Loucy (cell line): Measurements from ENCODE around the gene PI3.

Source experiments
- H2AFZ ChIP-seq: fragments of 200-600 bp; sonication (generic); 2 replicates; pipeline ENCODE4 v1.6.0; 2016; ENCODE audit warnings: antibody characterized with exemption, mild to moderate bottlenecking, low read length, moderate library complexity
- H3F3A ChIP-seq: fragments of 200-600 bp; 2 replicates; pipeline ENCODE4 v1.6.0; 2016; ENCODE audit warnings: antibody characterized with exemption, low read depth, mild to moderate bottlenecking
- H3K27me3 ChIP-seq: fragments of 200-600 bp; sonication (generic); 2 replicates; pipeline ENCODE4 v1.6.1; 2014; ENCODE audit warnings: low read length, mild to moderate bottlenecking; ENCODE audit not compliant: insufficient read depth, poor library complexity, severe bottlenecking
- H3K36me3 ChIP-seq: fragments of 200-600 bp; sonication (generic); 2 replicates; pipeline ENCODE4 v1.6.1; 2016; ENCODE audit warnings: low read length; ENCODE audit not compliant: insufficient read depth
- H3K4me1 ChIP-seq: fragments of 200-600 bp; sonication (generic); 2 replicates; pipeline ENCODE4 v1.5.1; 2014; ENCODE audit warnings: low read length, mild to moderate bottlenecking; ENCODE audit not compliant: insufficient read depth, poor library complexity, severe bottlenecking
- H3K4me2 ChIP-seq: fragments of 200-600 bp; sonication (generic); 2 replicates; pipeline ENCODE4 v1.6.0; 2014; ENCODE audit warnings: antibody characterized with exemption, low read length, low read depth, mild to moderate bottlenecking; ENCODE audit not compliant: poor library complexity, severe bottlenecking
- H3K4me3 ChIP-seq: fragments of 200-600 bp; sonication (generic); 2 replicates; pipeline ENCODE4 v1.5.1; 2014; ENCODE audit warnings: low read length, mild to moderate bottlenecking, mixed read lengths; ENCODE audit not compliant: poor library complexity, severe bottlenecking
- H3K79me2 ChIP-seq: fragments of 200-600 bp; sonication (generic); 2 replicates; pipeline ENCODE4 v1.6.1; 2014; ENCODE audit warnings: low read length; ENCODE audit not compliant: insufficient read depth
- H3K9ac ChIP-seq: fragments of 200-600 bp; sonication (generic); 2 replicates; pipeline ENCODE4 v1.6.0; 2014; ENCODE audit warnings: mild to moderate bottlenecking, low read depth, low read length, moderate library complexity; ENCODE audit not compliant: poor library complexity, severe bottlenecking
- H3K9me2 ChIP-seq: fragments of 200-600 bp; sonication (generic); replicated peaks from 2 replicates; pipeline ENCODE4 v1.6.1; 2016; ENCODE audit warnings: low read depth, low read length, mixed read lengths
- H3K9me3 ChIP-seq: fragments of 200-600 bp; sonication (generic); 2 replicates; pipeline ENCODE4 v1.6.1; 2014; ENCODE audit warnings: mild to moderate bottlenecking, antibody characterized with exemption, low read length, low read depth; ENCODE audit not compliant: insufficient read depth
- H4K20me1 ChIP-seq: fragments of 200-600 bp; sonication (generic); 2 replicates; pipeline ENCODE4 v1.6.0; 2014; ENCODE audit warnings: antibody characterized with exemption, low read length, mild to moderate bottlenecking; ENCODE audit not compliant: insufficient read depth, poor library complexity, severe bottlenecking
- EZH2phosphoT487 ChIP-seq: fragments of 200-600 bp; IDR thresholded peaks from 2 replicates; pipeline ENCODE4 v1.6.1; 2018; ENCODE audit warnings: antibody characterized with exemption, mild to moderate bottlenecking, moderate library complexity, borderline replicate concordance
- TF ChIP-seq, protein P1 (sequence below): fragments of 200-600 bp; sonication (generic); conservative IDR thresholded peaks from 2 replicates; pipeline ENCODE4 v1.5.1; 2014; ENCODE audit warnings: mild to moderate bottlenecking, antibody characterized with exemption, low read length

Gene PI3

DNA sequence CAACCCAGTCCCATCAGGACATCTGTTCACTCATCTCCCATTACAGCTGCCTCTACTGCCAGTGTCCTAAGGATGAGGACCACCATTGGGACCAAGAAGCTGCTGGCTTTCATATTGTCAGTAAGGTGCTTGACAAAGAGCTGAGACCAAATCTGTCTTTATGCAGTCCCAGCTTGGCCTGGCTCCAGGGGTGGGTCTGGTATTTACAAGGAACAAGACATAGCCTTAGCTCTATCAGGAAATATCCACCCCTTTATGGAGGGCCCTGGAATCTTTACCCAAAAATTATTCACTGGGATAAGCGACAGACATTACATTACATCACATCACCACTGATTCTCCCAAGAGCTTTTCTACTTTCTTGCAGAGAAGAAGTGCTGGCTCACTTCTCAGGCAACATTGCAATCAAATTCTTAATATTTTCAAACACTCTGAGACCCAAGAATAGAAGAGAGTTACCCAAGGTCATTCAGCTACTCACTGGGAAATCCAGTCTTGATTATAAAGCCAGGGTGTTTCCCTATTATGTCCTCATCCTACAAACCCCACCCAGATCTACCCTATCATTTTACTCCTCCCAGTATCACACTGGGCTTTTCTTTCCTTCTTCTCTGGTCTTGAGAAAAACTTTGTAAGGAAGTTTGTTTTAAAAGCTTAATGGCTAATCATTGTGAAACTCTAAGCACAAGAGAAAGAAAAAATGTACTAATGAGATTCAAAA is 11.5 kb upstream of the PI3 start:
- no peaks in the 10 kb centered on the region for H3K36me3 ChIP-seq
- no peaks in the 10 kb centered on the region for H3K27me3 ChIP-seq
- H2AFZ ChIP-seq: no peak overlapping the region
- peaks cover 11% of the 10 kb centered on the region; the same call in 1 of the 2 replicates for H3K9me3 ChIP-seq
- no peak for TF ChIP-seq EZH2phosphoT487
- TF ChIP-seq, protein P1, sequence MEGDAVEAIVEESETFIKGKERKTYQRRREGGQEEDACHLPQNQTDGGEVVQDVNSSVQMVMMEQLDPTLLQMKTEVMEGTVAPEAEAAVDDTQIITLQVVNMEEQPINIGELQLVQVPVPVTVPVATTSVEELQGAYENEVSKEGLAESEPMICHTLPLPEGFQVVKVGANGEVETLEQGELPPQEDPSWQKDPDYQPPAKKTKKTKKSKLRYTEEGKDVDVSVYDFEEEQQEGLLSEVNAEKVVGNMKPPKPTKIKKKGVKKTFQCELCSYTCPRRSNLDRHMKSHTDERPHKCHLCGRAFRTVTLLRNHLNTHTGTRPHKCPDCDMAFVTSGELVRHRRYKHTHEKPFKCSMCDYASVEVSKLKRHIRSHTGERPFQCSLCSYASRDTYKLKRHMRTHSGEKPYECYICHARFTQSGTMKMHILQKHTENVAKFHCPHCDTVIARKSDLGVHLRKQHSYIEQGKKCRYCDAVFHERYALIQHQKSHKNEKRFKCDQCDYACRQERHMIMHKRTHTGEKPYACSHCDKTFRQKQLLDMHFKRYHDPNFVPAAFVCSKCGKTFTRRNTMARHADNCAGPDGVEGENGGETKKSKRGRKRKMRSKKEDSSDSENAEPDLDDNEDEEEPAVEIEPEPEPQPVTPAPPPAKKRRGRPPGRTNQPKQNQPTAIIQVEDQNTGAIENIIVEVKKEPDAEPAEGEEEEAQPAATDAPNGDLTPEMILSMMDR: no peak
- H3K4me3 ChIP-seq: no peak overlapping the region
- no peaks in the 10 kb centered on the region for H3F3A ChIP-seq
- no peaks in the 10 kb centered on the region for H3K79me2 ChIP-seq
- no peak overlapping the region for H3K4me2 ChIP-seq
- no peaks in the 10 kb centered on the region for H3K4me1 ChIP-seq
- H3K9me2 ChIP-seq: 0 out of 2 replicates have a peak, but pooled peaks cover 4% of the 10 kb centered on the region
- no peaks in the 10 kb centered on the region for H4K20me1 ChIP-seq
- no peak overlapping the region for H3K9ac ChIP-seq

DNA sequence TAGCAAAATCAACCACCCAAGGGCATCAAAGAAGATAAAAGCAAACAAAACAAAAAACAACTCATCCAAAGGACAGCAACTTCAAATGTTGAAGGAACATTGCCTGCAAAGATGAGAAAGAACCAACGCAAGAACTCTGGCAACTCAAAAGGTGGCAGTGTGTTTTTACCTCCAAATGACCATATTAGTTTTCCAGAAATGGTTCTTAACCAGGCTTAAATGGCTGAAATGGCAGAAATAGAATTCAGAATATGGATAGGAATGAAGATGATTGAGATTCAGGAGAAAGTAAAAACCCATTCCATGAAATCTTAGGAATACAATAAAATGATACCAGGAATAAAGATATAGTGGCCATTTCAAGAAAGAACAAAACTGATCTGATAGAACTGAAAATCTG is 9.8 kb upstream of the PI3 start:
- Histone ChIP-seq H3K9me3 (peaks cover 5% of the 10 kb centered on the region; the same call in 1 of the 2 replicates), H3F3A (no peaks in the 10 kb centered on the region), H3K4me3 (no peak overlapping the region), H3K36me3 (no peaks in the 10 kb centered on the region), H3K4me1 (no peaks in the 10 kb centered on the region), H4K20me1 (no peaks in the 10 kb centered on the region), H3K79me2 (no peaks in the 10 kb centered on the region), H3K9me2 (0 out of 2 replicates have a peak, but pooled peaks cover 4% of the 10 kb centered on the region), H3K9ac (no peak overlapping the region), H3K27me3 (no peaks in the 10 kb centered on the region), H2AFZ (no peak overlapping the region), H3K4me2 (no peak overlapping the region)
- no peak for TF ChIP-seq EZH2phosphoT487
- TF ChIP-seq, protein P1: no peak

DNA sequence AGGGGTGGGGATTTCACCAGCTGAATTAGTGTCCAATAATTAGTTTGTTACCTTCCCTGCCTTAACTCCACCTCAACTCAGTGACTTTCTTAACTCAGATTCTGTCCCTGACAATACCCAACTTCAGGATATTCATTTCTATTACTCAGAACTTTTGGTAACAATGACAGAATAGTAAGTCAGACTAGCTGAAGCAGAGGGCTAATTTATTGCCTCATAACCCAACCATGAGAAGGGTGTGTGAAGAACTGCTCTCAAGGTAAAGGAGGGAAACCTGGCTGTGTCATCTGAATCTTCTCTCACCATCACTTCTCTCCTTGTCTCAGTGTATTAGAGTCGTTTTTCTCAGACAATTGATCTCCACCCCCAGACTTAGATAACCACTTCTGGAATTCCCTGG is 1.2 kb upstream of the PI3 start:
- Histone ChIP-seq H4K20me1 (no peaks in the 10 kb centered on the region), H3K4me2 (no peak overlapping the region), H3K9me2 (no peaks in the 10 kb centered on the region), H2AFZ (no peak overlapping the region), H3K9ac (no peak overlapping the region), H3K36me3 (no peaks in the 10 kb centered on the region), H3K27me3 (no peaks in the 10 kb centered on the region), H3K4me1 (no peaks in the 10 kb centered on the region), H3K9me3 (no peaks in the 10 kb centered on the region; the same call in 1 of the 2 replicates), H3F3A (no peaks in the 10 kb centered on the region), H3K4me3 (no peak overlapping the region), H3K79me2 (no peaks in the 10 kb centered on the region)
- no peak for TF ChIP-seq EZH2phosphoT487
- TF ChIP-seq, protein P1: no peak
